DOHH2 (cell line): ENCODE measurements around the gene METTL23.
A peak's percentile ranks its signal among the peaks of the same experiment; 100 is the strongest.

ENCODE experiments used
- EZH2phosphoT487 ChIP-seq: fragments of 200-600 bp; sonication (generic); IDR thresholded peaks from 2 replicates; pipeline ENCODE4 v1.6.1; 2017; ENCODE audit warnings: borderline replicate concordance, mild to moderate bottlenecking, antibody characterized with exemption, low read length, moderate library complexity, mixed read lengths
- TF ChIP-seq, protein P1 (sequence below): fragments of 200-600 bp; sonication (generic); IDR thresholded peaks from one replicate; pipeline ENCODE4 v1.5.1; 2014; ENCODE audit warnings: antibody characterized with exemption, mild to moderate bottlenecking, low read depth, low read length; ENCODE audit not compliant: poor library complexity, severe bottlenecking

DNA sequence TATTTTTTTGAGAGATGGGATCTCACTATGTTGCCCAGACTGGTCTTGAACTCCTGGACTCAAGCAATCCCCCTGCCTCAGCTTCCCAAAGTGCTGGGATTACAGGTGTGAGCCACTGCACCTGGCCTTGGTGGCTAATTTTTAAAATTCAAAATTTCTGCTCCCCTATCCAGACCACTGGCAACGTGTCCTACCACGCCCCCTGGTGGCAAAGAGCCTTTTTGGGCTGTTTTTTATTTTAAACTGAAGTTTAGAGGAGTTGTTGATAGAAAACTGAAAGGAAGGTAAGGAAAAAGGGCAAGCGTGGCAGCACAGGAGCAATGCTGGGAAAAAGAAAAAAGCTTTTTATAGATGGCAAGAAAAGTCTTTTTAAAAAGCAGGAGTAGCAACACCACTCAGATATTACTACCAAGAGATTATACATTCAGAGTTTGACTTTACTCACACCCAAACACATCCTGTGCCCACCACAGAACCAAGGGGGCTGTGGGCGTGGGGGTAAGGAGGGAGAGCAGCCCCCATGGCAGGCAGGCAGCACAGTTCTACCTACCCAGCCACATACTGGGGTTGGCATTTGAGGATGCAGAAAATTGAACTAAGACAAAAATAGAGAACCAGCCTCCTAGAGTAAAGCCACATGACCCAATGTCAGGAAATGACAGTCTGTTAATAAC is 11.7 kb upstream of the METTL23 start:
- TF ChIP-seq, protein P1, sequence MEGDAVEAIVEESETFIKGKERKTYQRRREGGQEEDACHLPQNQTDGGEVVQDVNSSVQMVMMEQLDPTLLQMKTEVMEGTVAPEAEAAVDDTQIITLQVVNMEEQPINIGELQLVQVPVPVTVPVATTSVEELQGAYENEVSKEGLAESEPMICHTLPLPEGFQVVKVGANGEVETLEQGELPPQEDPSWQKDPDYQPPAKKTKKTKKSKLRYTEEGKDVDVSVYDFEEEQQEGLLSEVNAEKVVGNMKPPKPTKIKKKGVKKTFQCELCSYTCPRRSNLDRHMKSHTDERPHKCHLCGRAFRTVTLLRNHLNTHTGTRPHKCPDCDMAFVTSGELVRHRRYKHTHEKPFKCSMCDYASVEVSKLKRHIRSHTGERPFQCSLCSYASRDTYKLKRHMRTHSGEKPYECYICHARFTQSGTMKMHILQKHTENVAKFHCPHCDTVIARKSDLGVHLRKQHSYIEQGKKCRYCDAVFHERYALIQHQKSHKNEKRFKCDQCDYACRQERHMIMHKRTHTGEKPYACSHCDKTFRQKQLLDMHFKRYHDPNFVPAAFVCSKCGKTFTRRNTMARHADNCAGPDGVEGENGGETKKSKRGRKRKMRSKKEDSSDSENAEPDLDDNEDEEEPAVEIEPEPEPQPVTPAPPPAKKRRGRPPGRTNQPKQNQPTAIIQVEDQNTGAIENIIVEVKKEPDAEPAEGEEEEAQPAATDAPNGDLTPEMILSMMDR: peak; percentile 78
- TF ChIP-seq EZH2phosphoT487: no peak
